GM12878 (cell line): Measurements from ENCODE around the gene CTDNEP1. TPM values are rescaled to one million over a fixed set of nuclear protein-coding genes. Genes with fewer than 3 reads are reported as not detected.
A peak's percentile ranks its signal among the peaks of the same experiment; 100 is the strongest.

ENCODE experiments used
- ASH2L ChIP-seq: fragments of 300-600, 200-600 bp; sonication (generic); IDR thresholded peaks from 2 replicates; pipeline ENCODE4 v1.6.1; 2017; ENCODE audit warnings: low read depth, mild to moderate bottlenecking, borderline replicate concordance
- BMI1 ChIP-seq: fragments of 450-650 bp; IDR thresholded peaks from 2 replicates; pipeline ENCODE4 v1.6.1; 2016; ENCODE audit warnings: mild to moderate bottlenecking, moderate library complexity, borderline replicate concordance
- CREB1 ChIP-seq: IDR thresholded peaks from 2 replicates; pipeline ENCODE4 v1.6.1; 2012; ENCODE audit warnings: low read depth, mild to moderate bottlenecking, inconsistent platforms
- E2F4 ChIP-seq: IDR thresholded peaks from 2 replicates; pipeline ENCODE4 v1.6.1; 2012; ENCODE audit warnings: low read depth, low read length, improper control_type of control experiment
- HDAC6 ChIP-seq: fragments of 200-600 bp; sonication (generic); IDR thresholded peaks from one replicate; pipeline ENCODE4 v1.8.0; 2017; ENCODE audit warnings: antibody characterized with exemption; ENCODE audit not compliant: unreplicated experiment
- IKZF1 ChIP-seq: fragments of 450-650 bp; conservative IDR thresholded peaks from 2 replicates; pipeline ENCODE4 v1.6.1; 2017; ENCODE audit warnings: antibody characterized with exemption, mild to moderate bottlenecking
- IKZF2 ChIP-seq, 2 experiments: fragments of 450-650 bp; IDR thresholded peaks; 2 replicates each; pipeline ENCODE4 v1.6.1; 2017; ENCODE audit warnings: mild to moderate bottlenecking in 2 of 2, moderate library complexity in 2 of 2
- MAX ChIP-seq: IDR thresholded peaks from 2 replicates; pipeline ENCODE4 v1.6.1; 2012; ENCODE audit warnings: low read depth, low read length, improper control_type of control experiment
- MEF2A ChIP-seq: IDR thresholded peaks from 2 replicates; pipeline ENCODE4 v1.6.1; 2011; ENCODE audit warnings: low read depth, mild to moderate bottlenecking, low read length, moderate library complexity; ENCODE audit not compliant: insufficient read depth
- MEF2B ChIP-seq: fragments of 450-650 bp; IDR thresholded peaks from 2 replicates; pipeline ENCODE4 v1.6.1; 2018; ENCODE audit warnings: mild to moderate bottlenecking, moderate library complexity; ENCODE audit not compliant: partially characterized antibody, poor library complexity, severe bottlenecking
- PAX8 ChIP-seq: fragments of 450-650 bp; IDR thresholded peaks from 2 replicates; pipeline ENCODE4 v1.6.1; 2017; ENCODE audit warnings: mild to moderate bottlenecking, moderate library complexity
- POLR2AphosphoS5 ChIP-seq: IDR thresholded peaks from 2 replicates; pipeline ENCODE4 v1.6.1; 2011; ENCODE audit warnings: mild to moderate bottlenecking, low read length, inconsistent platforms
- RB1 ChIP-seq: fragments of 450-650 bp; formaldehyde crosslinking; IDR thresholded peaks from 2 replicates; pipeline ENCODE4 v1.6.1; 2017; ENCODE audit warnings: mild to moderate bottlenecking, borderline replicate concordance
- REST ChIP-seq: IDR thresholded peaks from 2 replicates; pipeline ENCODE4 v1.6.1; 2012; ENCODE audit warnings: mild to moderate bottlenecking, low read depth, low read length
- STAT1 ChIP-seq: fragments of 450-650 bp; conservative IDR thresholded peaks from 2 replicates; pipeline ENCODE4 v1.6.1; 2014; ENCODE audit warnings: antibody characterized with exemption, mild to moderate bottlenecking
- WRNIP1 ChIP-seq: IDR thresholded peaks from 2 replicates; pipeline ENCODE4 v1.6.1; 2011; ENCODE audit warnings: low read depth, low read length, improper control_type of control experiment, borderline replicate concordance
- ZNF274 ChIP-seq: IDR thresholded peaks from one replicate; pipeline ENCODE4 v1.8.0; 2011; ENCODE audit not compliant: insufficient read length, insufficient read depth
- polyA plus RNA-seq, 11 experiments: library from polyadenylated mRNA; depleted of rRNA in 4 of 11; unstranded in 6 of 11; stranded (reverse) in 5 of 11; fragments of >200 nt; fragmentation: Nextera tagmentation in 4 of 11; fragmentation: Illumina TruSeq in 1 of 11; extraction: Ambion mirVana in 4 of 11; extraction: Trizol in 1 of 11; gene quantifications; 1 replicate in 1 of 11; 2 replicates in 10 of 11; pipeline versions ENCODE4 v1.2.1 to v1.2.3, GENCODE V29; 2011 to 2016; ENCODE audit warnings: inconsistent platforms in 2 of 11, missing spikeins in 2 of 11, low read depth in 1 of 11
- total RNA-seq, 4 experiments: library from RNA; depleted of rRNA in 3 of 4; stranded (reverse); fragments of >200 nt in 3 of 4; fragmentation: Illumina TruSeq in 1 of 4; extraction: Trizol in 1 of 4; gene quantifications; 2 replicates each; pipeline versions ENCODE4 v1.2.1 to v1.2.3, GENCODE V29; 2013 to 2021
- TF ChIP-seq, protein P1 (sequence below): fragments of 450-650 bp; IDR thresholded peaks from 2 replicates; pipeline ENCODE4 v1.6.1; 2018; ENCODE audit warnings: borderline replicate concordance, mild to moderate bottlenecking; ENCODE audit not compliant: partially characterized antibody
- TF ChIP-seq, protein P2 (sequence below): fragments of 450-650 bp; IDR thresholded peaks from 2 replicates; pipeline ENCODE4 v1.6.1; 2016; ENCODE audit warnings: mild to moderate bottlenecking

Gene CTDNEP1
- total and polyA plus RNA-seq, 10 of the 15 experiments (the other 5 are each of a cell fraction or from before 2014, with no cell fraction given): 23.7 to 176 (median 30.3) TPM

DNA sequence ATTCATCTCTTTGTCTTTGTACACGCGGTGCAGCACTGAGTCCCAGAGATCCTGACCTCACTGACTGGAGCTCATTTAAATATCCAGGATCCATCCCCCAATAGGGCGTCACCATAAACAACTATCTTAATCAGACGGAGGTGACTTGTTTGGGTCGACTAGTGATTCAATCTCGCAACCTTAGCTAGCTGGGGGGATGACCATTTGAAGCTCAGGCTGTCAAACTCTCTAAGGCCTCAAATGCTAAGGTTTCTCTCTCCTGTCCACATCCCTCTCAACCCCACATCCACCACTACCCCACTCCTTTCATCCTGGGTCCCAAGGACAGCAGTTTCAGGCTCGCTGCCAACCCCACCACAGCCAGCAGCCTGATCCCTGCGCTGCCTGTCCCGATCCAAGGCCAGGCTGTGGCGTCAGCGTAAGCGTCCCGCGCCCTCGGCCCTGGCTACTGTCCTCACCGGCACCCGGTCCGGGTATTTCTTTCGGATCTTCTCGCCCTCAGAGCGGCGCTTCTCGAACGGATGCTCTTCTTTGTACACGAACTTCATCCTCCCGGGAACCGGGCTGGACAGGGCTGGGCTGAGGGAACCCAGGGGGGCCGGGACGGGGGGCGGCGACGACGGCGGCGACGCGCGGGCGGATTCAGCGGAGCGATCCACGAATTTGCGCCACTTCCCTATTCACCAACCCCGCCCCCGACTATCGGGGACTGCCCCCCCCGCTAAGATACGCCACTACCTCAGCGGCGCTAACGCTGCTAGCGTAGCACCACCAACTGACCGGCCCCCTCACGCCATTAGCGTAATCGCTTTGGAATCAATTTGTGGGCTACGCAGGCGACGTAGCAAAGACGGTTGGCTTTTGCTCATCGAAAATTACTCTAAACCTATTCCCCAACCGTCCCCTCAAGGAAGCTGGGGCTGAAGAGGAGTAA, 9.5 kb downstream of the CTDNEP1 start, which contains the start of gene GABARAP (continued):
- TF ChIP-seq REST (no peak), STAT1 (no peak), ZNF274 (no peak), IKZF2 (IDR thresholded peaks at IDR 0.05) (peak; percentile 19 to 58; a peak in 3 of 4 replicates), POLR2AphosphoS5 (no peak; the same call in 1 of the 2 replicates), WRNIP1 (no peak), PAX8 (no peak), MAX (no peak), BMI1 (no peak), HDAC6 (no peak), RB1 (no peak), MEF2A (no peak), MEF2B (no peak), IKZF1 (no peak; the same call in 1 of the 2 replicates), ASH2L (no peak), CREB1 (peak; percentile 74; the same call in 1 of the 2 replicates), E2F4 (no peak)
- TF ChIP-seq, protein P1, sequence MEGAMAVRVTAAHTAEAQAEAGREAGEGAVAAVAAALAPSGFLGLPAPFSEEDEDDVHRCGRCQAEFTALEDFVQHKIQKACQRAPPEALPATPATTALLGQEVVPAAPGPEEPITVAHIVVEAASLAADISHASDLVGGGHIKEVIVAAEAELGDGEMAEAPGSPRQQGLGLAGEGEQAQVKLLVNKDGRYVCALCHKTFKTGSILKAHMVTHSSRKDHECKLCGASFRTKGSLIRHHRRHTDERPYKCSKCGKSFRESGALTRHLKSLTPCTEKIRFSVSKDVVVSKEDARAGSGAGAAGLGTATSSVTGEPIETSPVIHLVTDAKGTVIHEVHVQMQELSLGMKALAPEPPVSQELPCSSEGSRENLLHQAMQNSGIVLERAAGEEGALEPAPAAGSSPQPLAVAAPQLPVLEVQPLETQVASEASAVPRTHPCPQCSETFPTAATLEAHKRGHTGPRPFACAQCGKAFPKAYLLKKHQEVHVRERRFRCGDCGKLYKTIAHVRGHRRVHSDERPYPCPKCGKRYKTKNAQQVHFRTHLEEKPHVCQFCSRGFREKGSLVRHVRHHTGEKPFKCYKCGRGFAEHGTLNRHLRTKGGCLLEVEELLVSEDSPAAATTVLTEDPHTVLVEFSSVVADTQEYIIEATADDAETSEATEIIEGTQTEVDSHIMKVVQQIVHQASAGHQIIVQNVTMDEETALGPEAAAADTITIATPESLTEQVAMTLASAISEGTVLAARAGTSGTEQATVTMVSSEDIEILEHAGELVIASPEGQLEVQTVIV: no peak
- TF ChIP-seq, protein P2, sequence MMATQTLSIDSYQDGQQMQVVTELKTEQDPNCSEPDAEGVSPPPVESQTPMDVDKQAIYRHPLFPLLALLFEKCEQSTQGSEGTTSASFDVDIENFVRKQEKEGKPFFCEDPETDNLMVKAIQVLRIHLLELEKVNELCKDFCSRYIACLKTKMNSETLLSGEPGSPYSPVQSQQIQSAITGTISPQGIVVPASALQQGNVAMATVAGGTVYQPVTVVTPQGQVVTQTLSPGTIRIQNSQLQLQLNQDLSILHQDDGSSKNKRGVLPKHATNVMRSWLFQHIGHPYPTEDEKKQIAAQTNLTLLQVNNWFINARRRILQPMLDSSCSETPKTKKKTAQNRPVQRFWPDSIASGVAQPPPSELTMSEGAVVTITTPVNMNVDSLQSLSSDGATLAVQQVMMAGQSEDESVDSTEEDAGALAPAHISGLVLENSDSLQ: no peak
